HepG2 (cell line): ENCODE measurements around the gene AP2S1. TPM values are rescaled to one million over a fixed set of nuclear protein-coding genes. Genes with fewer than 3 reads are reported as not detected.

Experiments
- MIXL1 ChIP-seq: IDR thresholded peaks from 2 replicates; pipeline ENCODE4 v1.6.1; 2016
- PHF8 ChIP-seq: sonication (generic); formaldehyde crosslinking; IDR thresholded peaks from 2 replicates; pipeline ENCODE4 v1.5.0; 2020; ENCODE audit warnings: missing genetic modification reagents
- ZBTB38 ChIP-seq: sonication (generic); formaldehyde crosslinking; IDR thresholded peaks from 2 replicates; pipeline ENCODE4 v1.5.1; 2020; ENCODE audit warnings: mild to moderate bottlenecking, missing genetic modification reagents
- ZBTB7A ChIP-seq: sonication (generic); formaldehyde crosslinking; IDR thresholded peaks from 2 replicates; pipeline ENCODE4 v1.8.0; 2022; ENCODE audit warnings: mild to moderate bottlenecking, missing genetic modification reagents
- ZFY ChIP-seq: sonication (generic); formaldehyde crosslinking; IDR thresholded peaks from 2 replicates; pipeline ENCODE4 v1.4.0; 2020; ENCODE audit warnings: missing genetic modification reagents
- ZNF746 ChIP-seq: sonication (generic); formaldehyde crosslinking; IDR thresholded peaks from 2 replicates; pipeline ENCODE4 v1.8.0; 2022; ENCODE audit warnings: mild to moderate bottlenecking, missing genetic modification reagents
- ZNF749 ChIP-seq: sonication (generic); formaldehyde crosslinking; IDR thresholded peaks from 2 replicates; pipeline ENCODE4 v1.8.0; 2022; ENCODE audit warnings: mild to moderate bottlenecking, missing genetic modification reagents, moderate library complexity, borderline replicate concordance
- polyA plus RNA-seq, 8 experiments: library from polyadenylated mRNA; depleted of rRNA in 3 of 8; stranded (reverse) in 7 of 8; unstranded in 1 of 8; fragments of >200 nt; fragmentation: Illumina TruSeq in 4 of 8; extraction: Trizol in 4 of 8; gene quantifications; 2 replicates each; pipeline versions ENCODE4 v1.2.1 to v1.2.3, GENCODE V29; 2011 to 2016; ENCODE audit warnings: low read depth in 4 of 8, missing spikeins in 1 of 8, mixed read lengths in 1 of 8; ENCODE audit not compliant: insufficient read depth in 1 of 8
- total RNA-seq, 5 experiments: library from RNA; depleted of rRNA; stranded (reverse); fragments of >200 nt; fragmentation: Illumina TruSeq; extraction: Trizol; gene quantifications; 2 replicates each; pipeline ENCODE4 v1.2.3, GENCODE V29; 2016; ENCODE audit warnings: low read depth in 1 of 5
- TF ChIP-seq, protein P1 (sequence below): sonication (generic); formaldehyde crosslinking; IDR thresholded peaks from 2 replicates; pipeline ENCODE4 v1.4.0; 2020; ENCODE audit warnings: missing genetic modification reagents, borderline replicate concordance
- TF ChIP-seq, protein P2 (sequence below), 2 experiments: sonication (generic) in 1 of 2; formaldehyde crosslinking in 1 of 2; IDR thresholded peaks; 2 replicates each; pipeline versions ENCODE4 v1.5.1 to v1.6.1; 2011 to 2020; ENCODE audit warnings: borderline replicate concordance in 1 of 2, low read depth in 1 of 2, low read length in 1 of 2, mild to moderate bottlenecking in 1 of 2, missing genetic modification reagents in 1 of 2, moderate library complexity in 1 of 2
- TF ChIP-seq, protein P3 (sequence below): sonication (generic); formaldehyde crosslinking; IDR thresholded peaks from 2 replicates; pipeline ENCODE4 v1.4.0; 2020; ENCODE audit warnings: mild to moderate bottlenecking, missing genetic modification reagents
- TF ChIP-seq, protein P4 (sequence below): IDR thresholded peaks from 2 replicates; pipeline ENCODE4 v1.6.1; 2016; ENCODE audit warnings: low read depth, control low read depth
- TF ChIP-seq, protein P5 (sequence below): sonication (generic); formaldehyde crosslinking; conservative IDR thresholded peaks from 2 replicates; pipeline ENCODE4 v1.4.0; 2020; ENCODE audit warnings: mild to moderate bottlenecking, missing genetic modification reagents, moderate library complexity
- TF ChIP-seq, protein P6 (sequence below): sonication (generic); formaldehyde crosslinking; conservative IDR thresholded peaks from 2 replicates; pipeline ENCODE4 v1.8.1; 2023; ENCODE audit warnings: missing genetic modification reagents

AP2S1 gene
- total and polyA plus RNA-seq, 2 of the 13 experiments (the other 11 are each of a cell fraction or from before 2014, with no cell fraction given) = 45.2 to 86.1 TPM

DNA sequence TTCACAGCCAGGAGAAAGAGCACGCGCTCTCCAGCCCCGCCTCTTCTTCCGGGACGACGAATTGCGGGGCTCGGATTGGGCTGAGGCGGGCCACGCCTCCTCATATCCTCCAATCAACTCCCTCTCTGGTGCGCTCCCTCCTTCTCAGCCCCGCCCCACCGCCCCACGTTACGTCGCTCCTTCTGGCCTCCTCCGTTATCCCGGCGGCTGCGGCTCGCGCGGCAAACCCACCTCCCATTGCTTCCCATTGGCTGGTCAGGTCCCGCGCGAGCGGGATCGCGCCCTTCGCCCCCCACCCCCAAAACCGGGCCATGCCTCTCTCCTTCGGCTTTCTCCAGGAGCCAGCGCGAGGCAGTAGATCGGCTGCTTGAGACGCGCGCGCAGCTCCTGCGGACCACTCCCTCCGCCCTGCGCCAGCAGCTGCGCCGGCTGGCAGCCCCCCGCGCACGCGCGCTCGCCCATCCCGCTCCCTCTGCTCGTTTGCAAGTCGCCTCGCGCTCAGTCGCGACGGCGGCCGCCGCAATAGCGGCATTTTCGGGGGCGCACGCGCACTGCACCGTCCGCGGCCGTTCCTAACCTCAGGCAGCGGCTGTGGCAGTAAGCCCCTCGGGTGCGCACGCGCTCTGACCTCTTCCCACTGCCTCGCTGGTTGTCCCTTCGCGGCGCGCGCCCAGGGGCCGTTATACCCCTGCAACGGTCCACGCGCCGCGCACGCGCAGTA is 9.6 kb upstream of the AP2S1 start (continued):
- TF ChIP-seq, protein P1, sequence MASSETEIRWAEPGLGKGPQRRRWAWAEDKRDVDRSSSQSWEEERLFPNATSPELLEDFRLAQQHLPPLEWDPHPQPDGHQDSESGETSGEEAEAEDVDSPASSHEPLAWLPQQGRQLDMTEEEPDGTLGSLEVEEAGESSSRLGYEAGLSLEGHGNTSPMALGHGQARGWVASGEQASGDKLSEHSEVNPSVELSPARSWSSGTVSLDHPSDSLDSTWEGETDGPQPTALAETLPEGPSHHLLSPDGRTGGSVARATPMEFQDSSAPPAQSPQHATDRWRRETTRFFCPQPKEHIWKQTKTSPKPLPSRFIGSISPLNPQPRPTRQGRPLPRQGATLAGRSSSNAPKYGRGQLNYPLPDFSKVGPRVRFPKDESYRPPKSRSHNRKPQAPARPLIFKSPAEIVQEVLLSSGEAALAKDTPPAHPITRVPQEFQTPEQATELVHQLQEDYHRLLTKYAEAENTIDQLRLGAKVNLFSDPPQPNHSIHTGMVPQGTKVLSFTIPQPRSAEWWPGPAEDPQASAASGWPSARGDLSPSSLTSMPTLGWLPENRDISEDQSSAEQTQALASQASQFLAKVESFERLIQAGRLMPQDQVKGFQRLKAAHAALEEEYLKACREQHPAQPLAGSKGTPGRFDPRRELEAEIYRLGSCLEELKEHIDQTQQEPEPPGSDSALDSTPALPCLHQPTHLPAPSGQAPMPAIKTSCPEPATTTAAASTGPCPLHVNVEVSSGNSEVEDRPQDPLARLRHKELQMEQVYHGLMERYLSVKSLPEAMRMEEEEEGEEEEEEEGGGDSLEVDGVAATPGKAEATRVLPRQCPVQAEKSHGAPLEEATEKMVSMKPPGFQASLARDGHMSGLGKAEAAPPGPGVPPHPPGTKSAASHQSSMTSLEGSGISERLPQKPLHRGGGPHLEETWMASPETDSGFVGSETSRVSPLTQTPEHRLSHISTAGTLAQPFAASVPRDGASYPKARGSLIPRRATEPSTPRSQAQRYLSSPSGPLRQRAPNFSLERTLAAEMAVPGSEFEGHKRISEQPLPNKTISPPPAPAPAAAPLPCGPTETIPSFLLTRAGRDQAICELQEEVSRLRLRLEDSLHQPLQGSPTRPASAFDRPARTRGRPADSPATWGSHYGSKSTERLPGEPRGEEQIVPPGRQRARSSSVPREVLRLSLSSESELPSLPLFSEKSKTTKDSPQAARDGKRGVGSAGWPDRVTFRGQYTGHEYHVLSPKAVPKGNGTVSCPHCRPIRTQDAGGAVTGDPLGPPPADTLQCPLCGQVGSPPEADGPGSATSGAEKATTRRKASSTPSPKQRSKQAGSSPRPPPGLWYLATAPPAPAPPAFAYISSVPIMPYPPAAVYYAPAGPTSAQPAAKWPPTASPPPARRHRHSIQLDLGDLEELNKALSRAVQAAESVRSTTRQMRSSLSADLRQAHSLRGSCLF (CRISPR knock-in tag) = no peak
- TF ChIP-seq ZBTB38 (CRISPR knock-in tag) (peak; percentile 62), ZFY (peak; percentile 72), ZNF746 (CRISPR knock-in tag) (peak; percentile 8; the same call in 1 of the 2 replicates), PHF8 (peak; percentile 67), ZBTB7A (CRISPR knock-in tag) (no peak; the same call in 1 of the 2 replicates), ZNF749 (CRISPR knock-in tag) (peak; percentile 68; the same call in 1 of the 2 replicates), MIXL1 (CRISPR knock-in tag) (peak; percentile 7)
- TF ChIP-seq, protein P2, sequence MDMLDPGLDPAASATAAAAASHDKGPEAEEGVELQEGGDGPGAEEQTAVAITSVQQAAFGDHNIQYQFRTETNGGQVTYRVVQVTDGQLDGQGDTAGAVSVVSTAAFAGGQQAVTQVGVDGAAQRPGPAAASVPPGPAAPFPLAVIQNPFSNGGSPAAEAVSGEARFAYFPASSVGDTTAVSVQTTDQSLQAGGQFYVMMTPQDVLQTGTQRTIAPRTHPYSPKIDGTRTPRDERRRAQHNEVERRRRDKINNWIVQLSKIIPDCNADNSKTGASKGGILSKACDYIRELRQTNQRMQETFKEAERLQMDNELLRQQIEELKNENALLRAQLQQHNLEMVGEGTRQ (IDR thresholded peaks at IDR 0.05; ENCODE audit: low read depth, low read length) = no peak
- TF ChIP-seq, protein P2 (CRISPR knock-in tag; IDR thresholded peaks at IDR 0.05; ENCODE audit: borderline replicate concordance) = peak; percentile 55; the same call in 1 of the 2 replicates
- TF ChIP-seq, protein P3, sequence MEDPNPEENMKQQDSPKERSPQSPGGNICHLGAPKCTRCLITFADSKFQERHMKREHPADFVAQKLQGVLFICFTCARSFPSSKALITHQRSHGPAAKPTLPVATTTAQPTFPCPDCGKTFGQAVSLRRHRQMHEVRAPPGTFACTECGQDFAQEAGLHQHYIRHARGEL (CRISPR knock-in tag) = peak; percentile 42; the same call in 1 of the 2 replicates
- TF ChIP-seq, protein P4, sequence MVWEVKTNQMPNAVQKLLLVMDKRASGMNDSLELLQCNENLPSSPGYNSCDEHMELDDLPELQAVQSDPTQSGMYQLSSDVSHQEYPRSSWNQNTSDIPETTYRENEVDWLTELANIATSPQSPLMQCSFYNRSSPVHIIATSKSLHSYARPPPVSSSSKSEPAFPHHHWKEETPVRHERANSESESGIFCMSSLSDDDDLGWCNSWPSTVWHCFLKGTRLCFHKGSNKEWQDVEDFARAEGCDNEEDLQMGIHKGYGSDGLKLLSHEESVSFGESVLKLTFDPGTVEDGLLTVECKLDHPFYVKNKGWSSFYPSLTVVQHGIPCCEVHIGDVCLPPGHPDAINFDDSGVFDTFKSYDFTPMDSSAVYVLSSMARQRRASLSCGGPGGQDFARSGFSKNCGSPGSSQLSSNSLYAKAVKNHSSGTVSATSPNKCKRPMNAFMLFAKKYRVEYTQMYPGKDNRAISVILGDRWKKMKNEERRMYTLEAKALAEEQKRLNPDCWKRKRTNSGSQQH (CRISPR knock-in tag) = 0 out of 2 replicates have a peak, but pooled peaks have one; percentile 44
- TF ChIP-seq, protein P5, sequence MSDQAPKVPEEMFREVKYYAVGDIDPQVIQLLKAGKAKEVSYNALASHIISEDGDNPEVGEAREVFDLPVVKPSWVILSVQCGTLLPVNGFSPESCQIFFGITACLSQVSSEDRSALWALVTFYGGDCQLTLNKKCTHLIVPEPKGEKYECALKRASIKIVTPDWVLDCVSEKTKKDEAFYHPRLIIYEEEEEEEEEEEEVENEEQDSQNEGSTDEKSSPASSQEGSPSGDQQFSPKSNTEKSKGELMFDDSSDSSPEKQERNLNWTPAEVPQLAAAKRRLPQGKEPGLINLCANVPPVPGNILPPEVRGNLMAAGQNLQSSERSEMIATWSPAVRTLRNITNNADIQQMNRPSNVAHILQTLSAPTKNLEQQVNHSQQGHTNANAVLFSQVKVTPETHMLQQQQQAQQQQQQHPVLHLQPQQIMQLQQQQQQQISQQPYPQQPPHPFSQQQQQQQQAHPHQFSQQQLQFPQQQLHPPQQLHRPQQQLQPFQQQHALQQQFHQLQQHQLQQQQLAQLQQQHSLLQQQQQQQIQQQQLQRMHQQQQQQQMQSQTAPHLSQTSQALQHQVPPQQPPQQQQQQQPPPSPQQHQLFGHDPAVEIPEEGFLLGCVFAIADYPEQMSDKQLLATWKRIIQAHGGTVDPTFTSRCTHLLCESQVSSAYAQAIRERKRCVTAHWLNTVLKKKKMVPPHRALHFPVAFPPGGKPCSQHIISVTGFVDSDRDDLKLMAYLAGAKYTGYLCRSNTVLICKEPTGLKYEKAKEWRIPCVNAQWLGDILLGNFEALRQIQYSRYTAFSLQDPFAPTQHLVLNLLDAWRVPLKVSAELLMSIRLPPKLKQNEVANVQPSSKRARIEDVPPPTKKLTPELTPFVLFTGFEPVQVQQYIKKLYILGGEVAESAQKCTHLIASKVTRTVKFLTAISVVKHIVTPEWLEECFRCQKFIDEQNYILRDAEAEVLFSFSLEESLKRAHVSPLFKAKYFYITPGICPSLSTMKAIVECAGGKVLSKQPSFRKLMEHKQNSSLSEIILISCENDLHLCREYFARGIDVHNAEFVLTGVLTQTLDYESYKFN (CRISPR knock-in tag) = peak; percentile 60
- TF ChIP-seq, protein P6, sequence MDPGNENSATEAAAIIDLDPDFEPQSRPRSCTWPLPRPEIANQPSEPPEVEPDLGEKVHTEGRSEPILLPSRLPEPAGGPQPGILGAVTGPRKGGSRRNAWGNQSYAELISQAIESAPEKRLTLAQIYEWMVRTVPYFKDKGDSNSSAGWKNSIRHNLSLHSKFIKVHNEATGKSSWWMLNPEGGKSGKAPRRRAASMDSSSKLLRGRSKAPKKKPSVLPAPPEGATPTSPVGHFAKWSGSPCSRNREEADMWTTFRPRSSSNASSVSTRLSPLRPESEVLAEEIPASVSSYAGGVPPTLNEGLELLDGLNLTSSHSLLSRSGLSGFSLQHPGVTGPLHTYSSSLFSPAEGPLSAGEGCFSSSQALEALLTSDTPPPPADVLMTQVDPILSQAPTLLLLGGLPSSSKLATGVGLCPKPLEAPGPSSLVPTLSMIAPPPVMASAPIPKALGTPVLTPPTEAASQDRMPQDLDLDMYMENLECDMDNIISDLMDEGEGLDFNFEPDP (CRISPR knock-in tag) = no peak
